NB4 (cell line): Measurements from ENCODE around the gene HTRA3.

Source experiments
- DNase-seq: peaks from one replicate; pipeline ENCODE4 v3.0.0; 2010; ENCODE audit warnings: low read depth
- H3K4me3 ChIP-seq: one replicate; pipeline ENCODE4 v1.5.1; 2011; ENCODE audit warnings: mild to moderate bottlenecking, low read depth, low read length, moderate library complexity
- MYC ChIP-seq: IDR thresholded peaks from 2 replicates; pipeline ENCODE4 v1.6.1; 2011; ENCODE audit warnings: low read depth, low read length
- POLR2A ChIP-seq: IDR thresholded peaks from 2 replicates; pipeline ENCODE4 v1.6.1; 2011; ENCODE audit warnings: mild to moderate bottlenecking; ENCODE audit not compliant: insufficient read length; ENCODE audit errors: extremely low read depth
- TF ChIP-seq, protein P1 (sequence below): IDR thresholded peaks from one replicate; pipeline ENCODE4 v1.5.1; 2012; ENCODE audit warnings: low read depth, low read length
- TF ChIP-seq, protein P2 (sequence below): IDR thresholded peaks from 2 replicates; pipeline ENCODE4 v1.6.1; 2011; ENCODE audit warnings: low read depth, low read length

HTRA3 gene

DNA sequence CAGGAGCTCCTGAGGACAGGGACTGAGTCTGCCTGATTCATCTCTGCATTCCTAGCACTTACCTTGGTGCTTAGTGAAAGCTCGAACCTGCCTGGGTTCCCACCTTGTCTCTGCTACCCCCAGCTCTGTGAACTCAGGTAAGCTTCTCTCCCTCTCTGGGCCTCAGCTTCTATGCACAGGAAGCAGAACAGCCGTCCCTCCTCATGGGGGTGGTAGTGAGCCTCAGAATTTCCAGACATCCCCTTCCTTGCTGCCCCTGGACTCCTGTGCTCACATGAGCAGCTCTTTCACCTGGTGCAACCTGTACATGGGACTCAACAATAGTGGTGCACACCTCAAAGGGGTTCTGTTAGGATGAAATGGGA, 50.8 kb downstream of the HTRA3 start:
- no peak overlapping the region for H3K4me3 ChIP-seq
- peak; percentile 50 for DNase-seq
- TF ChIP-seq POLR2A = no peak
- TF ChIP-seq, protein P1, sequence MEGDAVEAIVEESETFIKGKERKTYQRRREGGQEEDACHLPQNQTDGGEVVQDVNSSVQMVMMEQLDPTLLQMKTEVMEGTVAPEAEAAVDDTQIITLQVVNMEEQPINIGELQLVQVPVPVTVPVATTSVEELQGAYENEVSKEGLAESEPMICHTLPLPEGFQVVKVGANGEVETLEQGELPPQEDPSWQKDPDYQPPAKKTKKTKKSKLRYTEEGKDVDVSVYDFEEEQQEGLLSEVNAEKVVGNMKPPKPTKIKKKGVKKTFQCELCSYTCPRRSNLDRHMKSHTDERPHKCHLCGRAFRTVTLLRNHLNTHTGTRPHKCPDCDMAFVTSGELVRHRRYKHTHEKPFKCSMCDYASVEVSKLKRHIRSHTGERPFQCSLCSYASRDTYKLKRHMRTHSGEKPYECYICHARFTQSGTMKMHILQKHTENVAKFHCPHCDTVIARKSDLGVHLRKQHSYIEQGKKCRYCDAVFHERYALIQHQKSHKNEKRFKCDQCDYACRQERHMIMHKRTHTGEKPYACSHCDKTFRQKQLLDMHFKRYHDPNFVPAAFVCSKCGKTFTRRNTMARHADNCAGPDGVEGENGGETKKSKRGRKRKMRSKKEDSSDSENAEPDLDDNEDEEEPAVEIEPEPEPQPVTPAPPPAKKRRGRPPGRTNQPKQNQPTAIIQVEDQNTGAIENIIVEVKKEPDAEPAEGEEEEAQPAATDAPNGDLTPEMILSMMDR = peak; percentile 53
- TF ChIP-seq MYC = no peak

DNA sequence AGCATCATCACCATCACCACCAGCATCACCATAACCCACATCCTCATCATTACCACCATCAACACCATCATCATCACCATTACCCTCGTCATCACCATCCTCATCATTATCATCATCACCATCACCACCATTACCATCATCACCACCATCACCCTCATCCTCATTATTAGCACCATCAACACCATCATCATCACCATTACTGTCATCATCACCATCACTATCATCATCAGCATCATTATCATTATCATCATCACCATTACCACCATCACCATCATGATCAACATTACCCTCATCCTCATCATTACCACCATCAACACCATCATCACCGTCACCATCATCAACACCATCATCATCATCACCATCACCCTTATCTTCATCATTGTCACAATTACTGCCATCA, 51.7 kb downstream of the HTRA3 start:
- H3K4me3 ChIP-seq = no peak overlapping the region
- no peak for DNase-seq
- TF ChIP-seq POLR2A (no peak), MYC (no peak)
- TF ChIP-seq, protein P2, sequence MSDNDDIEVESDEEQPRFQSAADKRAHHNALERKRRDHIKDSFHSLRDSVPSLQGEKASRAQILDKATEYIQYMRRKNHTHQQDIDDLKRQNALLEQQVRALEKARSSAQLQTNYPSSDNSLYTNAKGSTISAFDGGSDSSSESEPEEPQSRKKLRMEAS = no peak
- TF ChIP-seq, protein P1 = no peak

DNA sequence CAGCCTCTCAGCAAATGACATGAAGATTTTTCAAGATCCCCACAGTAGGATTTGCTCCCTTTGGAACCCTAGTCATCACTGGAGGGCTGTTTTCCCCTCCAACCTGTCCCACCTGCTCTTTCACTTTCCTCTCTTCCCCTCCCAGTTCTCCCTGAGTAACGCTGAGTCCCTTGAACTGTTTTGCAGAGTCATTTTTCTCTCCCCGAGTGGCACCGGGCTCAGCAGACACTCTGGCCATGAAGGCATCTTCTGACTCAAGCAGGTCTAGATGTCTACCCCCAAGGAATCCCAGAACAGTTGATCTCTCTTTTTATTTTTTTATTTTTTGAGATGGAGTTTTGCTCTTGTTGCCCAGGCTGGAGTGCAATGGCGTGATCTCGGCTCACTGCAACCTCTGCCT, 52.2 kb downstream of the HTRA3 start:
- TF ChIP-seq, protein P1 = no peak
- TF ChIP-seq POLR2A = no peak
- TF ChIP-seq, protein P2 = no peak
- TF ChIP-seq MYC = no peak
- no peak for DNase-seq

DNA sequence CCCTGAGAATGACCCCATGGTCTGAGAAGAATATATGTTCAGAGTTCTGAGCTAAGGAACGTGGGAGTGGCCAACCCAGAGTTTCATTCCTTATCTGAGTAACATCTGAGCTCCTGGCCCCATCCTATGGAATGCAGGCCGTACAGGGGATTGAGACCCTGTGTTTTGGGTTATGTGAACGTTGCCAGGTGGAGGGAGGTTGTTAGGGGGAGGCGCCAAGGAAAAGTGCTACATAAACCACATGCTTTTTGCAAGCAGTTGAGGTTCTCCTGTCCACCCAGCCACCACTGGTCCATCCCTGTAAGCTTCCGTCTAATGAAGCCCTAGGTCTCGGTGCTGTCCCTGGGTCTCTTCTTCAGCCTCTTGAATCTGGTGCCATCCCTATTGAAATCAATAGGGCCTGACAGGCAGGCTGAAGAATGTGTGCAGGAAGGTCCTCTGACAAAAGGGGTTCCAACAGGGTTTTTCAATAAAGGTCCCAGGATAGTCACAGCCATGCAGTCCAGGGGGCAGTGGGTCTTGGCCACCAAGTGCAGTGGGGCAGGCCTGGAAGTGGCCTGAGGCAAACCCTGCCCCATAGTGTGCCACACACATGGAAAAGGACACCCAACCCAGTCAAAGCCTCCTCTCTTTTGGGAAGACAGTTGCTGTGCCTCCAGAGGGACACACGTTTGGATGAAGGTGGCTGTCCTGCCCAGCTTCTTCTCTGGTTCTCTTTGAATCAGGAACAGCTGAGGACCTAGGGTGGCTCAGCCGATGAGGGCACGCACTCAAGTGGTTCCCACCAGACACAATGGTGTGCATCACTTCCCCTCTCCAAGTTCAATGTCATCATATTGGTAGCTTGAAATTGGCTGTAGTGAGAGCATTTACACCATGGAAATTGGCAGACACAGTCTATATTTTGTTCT, 53.5 kb downstream of the HTRA3 start:
- TF ChIP-seq, protein P2 = no peak
- TF ChIP-seq, protein P1 = no peak
- no peak for TF ChIP-seq MYC
- no peak for TF ChIP-seq POLR2A
- no peak for DNase-seq
- H3K4me3 ChIP-seq = no peak overlapping the region

More for the DNA sequence above, 52.2 kb downstream of the HTRA3 start:
- H3K4me3 ChIP-seq = no peak overlapping the region

DNA sequence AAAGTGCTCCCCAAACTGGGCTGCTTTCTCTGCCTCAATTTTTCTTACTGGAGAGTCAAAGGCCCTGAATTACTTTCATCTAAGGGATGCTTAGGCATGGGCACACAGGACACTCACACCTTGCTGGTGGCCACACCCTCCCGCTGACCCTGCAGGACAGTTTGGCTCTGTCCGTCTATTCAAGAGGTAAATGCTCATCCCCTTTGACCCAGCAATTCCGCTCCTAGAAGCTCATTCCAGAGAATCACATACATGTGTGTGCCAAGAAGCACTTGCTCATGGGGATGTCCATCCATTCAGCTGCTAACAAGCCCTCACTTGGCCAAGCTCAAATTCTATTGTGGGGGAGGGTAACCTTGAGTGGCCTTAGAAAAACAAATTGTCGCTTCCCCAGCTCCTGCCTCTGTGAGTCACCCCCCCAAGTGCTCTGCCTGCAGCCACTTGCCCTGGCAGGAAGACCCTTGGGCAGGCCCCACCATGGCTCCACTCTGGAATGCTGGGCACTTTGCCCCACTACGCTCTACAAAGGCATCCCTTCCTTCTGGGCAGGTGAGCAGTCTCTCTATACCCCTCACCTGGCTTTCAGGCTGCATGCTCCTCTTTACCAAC, 54.5 kb downstream of the HTRA3 start:
- no peak for DNase-seq
- TF ChIP-seq MYC = no peak
- TF ChIP-seq, protein P2 = no peak
- TF ChIP-seq, protein P1 = no peak
- no peak for TF ChIP-seq POLR2A
- no peak overlapping the region for H3K4me3 ChIP-seq
